UCSD-AML1 (cell line): ENCODE measurements around the gene NPAS3.

Experiments used
- DNase-seq: peaks from one replicate; lab custom pipeline; 2025; ENCODE audit not compliant: unreplicated experiment; lab: John Stamatoyannopoulos, UW

Gene NPAS3

GRCh38 chr14:32938719-32939253 lies at the start of gene NPAS3:
TSS of gene NPAS3 (plus strand) at chr14:32938879.
- DNase-seq: no peak

- no peak for DNase-seq
Observed at GRCh38 chr14:32896979-32897697, 41.5 kb upstream of the NPAS3 start.

DNA sequence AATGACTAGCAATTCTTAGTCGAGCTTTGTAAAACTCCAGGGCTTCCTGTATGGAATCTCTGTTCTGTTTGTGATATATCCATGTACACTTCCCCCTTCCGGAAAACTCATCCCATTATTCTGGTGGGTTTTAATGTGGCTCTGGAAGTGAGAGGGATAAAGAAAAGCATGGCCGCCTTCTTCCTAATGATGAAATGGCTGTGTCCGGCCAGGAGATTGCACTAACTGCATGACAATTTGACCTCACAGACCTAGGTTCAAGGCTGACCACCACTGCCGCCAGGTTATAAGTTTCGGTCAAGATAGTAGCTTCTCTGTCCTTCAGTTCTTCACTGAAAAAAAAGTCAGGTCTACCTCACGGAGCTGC lies 41.0 kb upstream of the NPAS3 start:
- no peak for DNase-seq

- no peak for DNase-seq
Observed at GRCh38 chr14:32898876-32899275, 39.8 kb upstream of the NPAS3 start.

GRCh38 chr14:32900547-32900946 lies 38.1 kb upstream of the NPAS3 start:
- no peak for DNase-seq

GRCh38 chr14:32905013-32905412 lies 33.7 kb upstream of the NPAS3 start:
- no peak for DNase-seq

DNA sequence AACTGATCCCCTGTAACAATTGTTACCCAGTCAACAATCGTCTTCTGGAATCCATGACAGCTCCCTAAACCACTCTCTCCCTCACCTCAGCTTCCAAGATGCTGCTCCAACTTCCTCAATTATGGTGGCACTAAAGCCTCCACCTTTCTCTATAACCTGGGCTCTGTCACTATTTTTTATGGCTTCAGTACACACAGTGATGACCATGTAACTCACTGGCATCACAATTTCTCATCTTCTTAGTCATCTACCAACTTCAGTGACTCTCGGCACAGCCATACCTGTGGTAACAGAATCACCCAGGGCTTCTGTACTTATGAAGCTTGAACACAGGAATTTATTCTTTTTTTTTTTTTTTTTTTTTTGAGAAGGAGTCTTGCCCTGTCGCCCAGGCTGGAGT lies 32.0 kb upstream of the NPAS3 start:
- no peak for DNase-seq

GRCh38 chr14:32908196-32909084 lies 30.2 kb upstream of the NPAS3 start:
- DNase-seq: no peak

DNA sequence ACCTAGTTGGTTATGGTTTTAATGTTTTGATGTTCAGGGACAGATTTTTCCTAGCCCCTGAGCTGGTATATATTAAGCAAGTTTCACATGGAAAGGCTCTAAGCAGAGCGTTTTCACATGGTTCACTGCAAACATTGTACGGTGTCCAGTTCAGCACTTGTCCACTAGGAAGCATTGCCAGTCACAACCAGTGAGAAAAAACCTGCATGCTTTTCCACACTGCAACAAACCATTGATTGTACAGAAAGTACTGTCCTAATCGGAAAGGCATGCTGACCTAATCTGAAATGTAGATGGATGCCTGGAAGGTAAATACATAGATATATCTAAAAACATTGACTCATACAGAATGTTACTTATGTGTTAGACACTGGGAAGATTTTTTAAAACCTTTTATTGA lies 25.0 kb upstream of the NPAS3 start:
- no peak for DNase-seq

GRCh38 chr14:32914391-32914790 lies 24.3 kb upstream of the NPAS3 start:
- no peak for DNase-seq

DNA sequence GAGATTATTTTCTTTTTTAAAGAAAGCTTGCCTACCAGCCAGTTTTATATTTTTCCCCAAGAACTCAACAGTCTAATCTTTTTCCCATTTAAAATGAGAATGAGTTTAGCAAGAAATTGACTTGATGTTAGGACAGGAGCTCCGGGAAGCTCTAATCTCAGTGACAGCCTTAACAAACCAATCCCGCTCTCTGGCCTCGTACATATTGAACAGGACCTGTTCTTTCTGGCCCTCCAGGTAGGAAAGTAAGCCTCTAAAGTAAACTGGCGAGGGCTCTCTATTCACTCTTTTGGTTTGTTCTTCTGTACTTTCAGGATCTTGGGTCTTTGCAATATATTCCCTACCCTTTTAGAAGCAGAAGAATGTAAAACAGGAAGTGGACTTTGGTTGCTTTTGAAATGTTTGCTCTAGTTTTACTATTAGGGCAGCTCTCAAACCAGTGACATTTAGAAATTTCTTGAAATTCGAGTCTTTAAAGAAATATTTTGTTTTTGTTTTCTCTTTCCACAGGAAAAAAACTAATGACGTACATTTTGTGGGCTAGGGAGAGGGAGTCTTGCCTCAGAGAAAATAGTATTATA lies 17.9 kb upstream of the NPAS3 start:
- DNase-seq: no peak

DNA sequence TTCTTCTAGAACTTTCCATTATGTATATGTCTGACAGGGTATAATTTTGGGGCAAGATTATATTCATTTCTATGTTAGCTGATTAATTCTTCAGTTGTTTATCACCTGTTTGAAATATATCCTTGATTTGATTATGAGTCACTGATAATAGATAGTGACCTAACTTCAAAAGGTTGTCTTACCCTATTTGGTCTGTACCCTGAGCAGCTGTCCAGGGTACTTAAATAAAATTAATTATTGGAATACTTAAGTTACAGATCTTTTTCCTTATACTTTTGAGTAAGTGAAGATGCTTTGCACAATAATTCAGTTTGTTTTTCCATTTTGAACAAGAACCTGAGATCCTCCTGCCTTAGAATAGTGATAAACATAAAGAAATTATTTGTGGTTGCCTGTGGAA lies 13.2 kb upstream of the NPAS3 start:
- no peak for DNase-seq

- DNase-seq: no peak
Observed at GRCh38 chr14:32932302-32932913, 6.3 kb upstream of the NPAS3 start.

- no peak for DNase-seq
Observed at GRCh38 chr14:32932914-32933628, 5.6 kb upstream of the NPAS3 start.

GRCh38 chr14:32933629-32934072 lies 5.0 kb upstream of the NPAS3 start:
- no peak for DNase-seq

GRCh38 chr14:32934073-32934880 lies 4.4 kb upstream of the NPAS3 start:
- no peak for DNase-seq

GRCh38 chr14:32934881-32935633 lies 3.6 kb upstream of the NPAS3 start:
- DNase-seq: no peak

DNA sequence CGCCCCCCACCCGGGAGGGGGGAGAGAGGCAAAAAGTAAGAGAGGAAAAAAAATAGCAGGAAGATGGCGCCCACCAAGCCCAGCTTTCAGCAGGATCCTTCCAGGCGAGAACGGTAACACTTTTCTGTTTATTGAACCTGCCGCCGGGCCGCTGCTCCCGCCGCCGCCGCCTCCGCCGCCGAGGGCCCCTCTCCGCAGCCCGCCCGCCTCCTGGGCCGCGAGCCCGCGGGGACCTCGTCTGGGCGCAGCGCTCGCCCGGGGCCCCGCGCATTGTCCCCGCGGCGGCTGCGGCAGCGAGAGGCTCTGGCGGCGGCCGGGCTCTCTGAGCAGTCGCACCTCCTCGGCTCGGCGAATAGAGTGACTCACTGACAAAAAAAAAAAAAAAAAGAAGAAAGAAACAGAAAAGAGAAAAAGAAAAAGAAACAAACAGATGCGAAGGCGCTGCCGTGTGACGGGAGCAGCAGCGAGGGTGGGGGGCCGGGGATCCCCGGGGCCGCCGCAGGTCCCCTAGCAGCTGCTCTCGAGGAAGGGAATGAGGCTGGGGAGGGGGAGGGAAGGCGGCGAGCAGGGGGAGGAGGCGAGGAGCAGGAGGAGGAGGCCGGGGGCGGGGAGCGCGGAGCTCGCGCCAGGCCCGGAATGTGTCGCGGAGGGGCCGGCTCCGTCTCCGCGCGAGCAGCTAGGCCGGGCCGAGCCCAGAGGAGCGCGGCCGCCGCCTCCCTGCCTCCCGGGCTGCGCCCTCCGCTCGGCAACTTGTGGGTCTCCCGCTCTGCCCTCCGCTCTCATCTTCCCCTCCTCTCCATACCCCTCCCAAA lies 781 bp downstream of the NPAS3 start:
- no peak for DNase-seq
